ENCODE results near the gene CCDC124. TPM values are rescaled to one million over a fixed set of nuclear protein-coding genes. Genes with fewer than 3 reads are reported as not detected.
A peak's percentile ranks its signal among the peaks of the same experiment; 100 is the strongest.
"Not testable (repeated sequence)": the region's sequence is repeated elsewhere in the genome, so short reads cannot be mapped to it uniquely, and the experiment has no call there.

Gene CCDC124
- total RNA-seq, result 59.7 TPM
- long read RNA-seq, transcript CCDC124-201 (5 exons, 938 nt), result major isoform, 43 of 55 reads
- long read RNA-seq, partial matches to known transcripts, result 8 of 55 reads
- long read RNA-seq, other reads (novel, unspliced or antisense), result 3 of 55 reads

- peak; percentile 96 for DNase-seq
- TF ChIP-seq CTCF (IDR thresholded peaks at IDR 0.05), result peak; percentile 85
Measured at GRCh38 chr19:17932485-17933338, at the start of gene CCDC124. TSS of gene CCDC124 (plus strand) at chr19:17933015. CDS start at chr19:17936421, 3,406 bp downstream.

GRCh38 chr19:17883627-17884410 is 49.0 kb upstream of the CCDC124 start:
- H3K4me3 ChIP-seq, result no peak overlapping the region
- H3K27ac ChIP-seq, result no peak overlapping the region
- no peak for DNase-seq
- H3K9me3 ChIP-seq, result no peaks in the 10 kb centered on the region
- H3K27me3 ChIP-seq, result peaks cover 8% of the 10 kb centered on the region
- intact Hi-C loops (cut with DNase I), result no loop called here
- peak; percentile 26 for ATAC-seq
- no peaks in the 10 kb centered on the region for H3K36me3 ChIP-seq
- no peaks in the 10 kb centered on the region for H3K4me1 ChIP-seq
- no peak for TF ChIP-seq CTCF (IDR thresholded peaks at IDR 0.05)

More at GRCh38 chr19:17932485-17933338, at the start of gene CCDC124:
- H3K36me3 ChIP-seq, result no peaks in the 10 kb centered on the region
- peak within 1 kb of the TSS; percentile 97 for H3K4me3 ChIP-seq
- H3K27me3 ChIP-seq, result no peaks in the 10 kb centered on the region
- no peaks in the 10 kb centered on the region for H3K9me3 ChIP-seq
- H3K4me1 ChIP-seq, result peaks cover 11% of the 10 kb centered on the region
- peak within 1 kb of the TSS; percentile 97 for H3K27ac ChIP-seq
- peak; percentile 98 for ATAC-seq
- intact Hi-C loops (cut with DNase I), result no loop called here

GRCh38 chr19:17886515-17886914 is 46.3 kb upstream of the CCDC124 start:
- Histone ChIP-seq H3K4me3 (no peak overlapping the region), H3K27ac (no peak overlapping the region), H3K36me3 (no peaks in the 10 kb centered on the region), H3K4me1 (no peaks in the 10 kb centered on the region), H3K9me3 (no peaks in the 10 kb centered on the region), H3K27me3 (peaks cover 16% of the 10 kb centered on the region)
- intact Hi-C loops (cut with DNase I), result no loop called here
- DNase-seq, result no peak
- no peak for TF ChIP-seq CTCF (IDR thresholded peaks at IDR 0.05)
- ATAC-seq, result no peak

- ATAC-seq; H3K9me3 ChIP-seq; H3K36me3 ChIP-seq; H3K4me1 ChIP-seq; DNase-seq; H3K4me3 ChIP-seq; intact Hi-C loops (cut with DNase I); H3K27ac ChIP-seq: not testable (repeated sequence)
- H3K27me3 ChIP-seq, result peaks cover 16% of the 10 kb centered on the region
Measured at GRCh38 chr19:17887221-17887620, 45.6 kb upstream of the CCDC124 start.

- TF ChIP-seq CTCF (IDR thresholded peaks at IDR 0.05), result no peak
- ATAC-seq (no peak), DNase-seq (no peak)
- Histone ChIP-seq H3K27ac (no peak overlapping the region), H3K36me3 (no peaks in the 10 kb centered on the region), H3K4me1 (no peaks in the 10 kb centered on the region), H3K9me3 (no peaks in the 10 kb centered on the region), H3K27me3 (peaks cover 16% of the 10 kb centered on the region), H3K4me3 (no peak overlapping the region)
- intact Hi-C loops (cut with DNase I), result no loop called here
Measured at GRCh38 chr19:17888260-17888659, 44.6 kb upstream of the CCDC124 start.
